NCI-H1092 treated with DMSO at 0.1 percent for 48 hours (cell line): ENCODE results near the gene DRG1.
"Not testable (repeated sequence)": the region's sequence is repeated elsewhere in the genome, so short reads cannot be mapped to it uniquely, and the experiment has no call there.

Experiments used
- DNase-seq: peaks from one replicate; lab custom pipeline; 2025; lab: John Stamatoyannopoulos, UW

The DRG1 gene

GRCh38 chr22:31399211-31400022 lies at the start of gene DRG1:
Gene DRG1 (plus strand): TSS chr22:31399604. CDS start chr22:31399684, 80 bp downstream.
- peak; percentile 96 for DNase-seq

DNA sequence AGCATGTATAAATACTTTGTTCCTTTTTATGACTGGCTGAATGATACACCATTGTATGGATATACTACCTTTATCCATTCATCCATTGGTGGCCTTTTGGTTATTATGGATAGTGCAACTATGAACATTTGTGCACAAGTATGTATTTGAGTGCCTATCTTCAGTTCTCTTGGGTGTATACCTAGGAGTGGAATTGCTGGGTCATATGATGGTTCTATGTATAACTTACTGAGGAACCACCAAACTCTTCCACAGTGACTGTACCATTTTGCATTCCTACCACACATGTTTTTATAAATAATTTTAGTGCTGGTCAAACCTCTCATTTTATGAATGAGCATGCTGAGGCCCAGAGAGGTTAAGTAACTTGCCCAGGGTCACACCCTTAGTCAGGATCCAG lies 49.4 kb upstream of the DRG1 start:
- no peak for DNase-seq

- DNase-seq: peak; percentile 87
These were observed 49.0 kb upstream of the DRG1 start for GRCh38 chr22:31350410-31350863.

- no peak for DNase-seq
These were observed 44.9 kb upstream of the DRG1 start for GRCh38 chr22:31354515-31354914.

GRCh38 chr22:31360029-31360428 lies 39.4 kb upstream of the DRG1 start:
- DNase-seq: no peak

DNA sequence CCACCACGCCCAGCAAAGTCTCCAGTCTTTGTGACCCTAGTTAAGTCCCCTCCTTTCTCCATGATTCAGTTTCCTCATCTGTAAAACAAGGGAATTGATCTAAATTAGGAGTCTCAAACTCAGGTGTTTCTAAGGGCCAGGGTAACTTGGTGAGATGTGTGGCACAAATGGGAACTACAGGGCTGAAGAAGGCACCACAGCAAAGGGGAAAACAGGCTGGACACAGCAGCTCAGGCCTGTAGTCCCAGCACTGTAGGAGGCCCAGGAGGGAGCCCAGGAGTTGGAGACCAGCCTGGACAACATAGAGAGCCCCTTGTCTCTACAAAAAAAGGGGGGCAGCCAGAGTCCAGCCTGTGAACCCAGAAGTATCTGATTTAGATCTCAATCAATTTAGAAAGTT lies 37.7 kb upstream of the DRG1 start:
- DNase-seq: no peak

GRCh38 chr22:31363885-31364465 lies 35.4 kb upstream of the DRG1 start:
- no peak for DNase-seq

- no peak for DNase-seq
These were observed 32.0 kb upstream of the DRG1 start for GRCh38 chr22:31367426-31367825.

GRCh38 chr22:31377612-31378011 lies 21.8 kb upstream of the DRG1 start:
- DNase-seq: no peak

- DNase-seq: no peak
These were observed 21.3 kb upstream of the DRG1 start for GRCh38 chr22:31378123-31378522.

DNA sequence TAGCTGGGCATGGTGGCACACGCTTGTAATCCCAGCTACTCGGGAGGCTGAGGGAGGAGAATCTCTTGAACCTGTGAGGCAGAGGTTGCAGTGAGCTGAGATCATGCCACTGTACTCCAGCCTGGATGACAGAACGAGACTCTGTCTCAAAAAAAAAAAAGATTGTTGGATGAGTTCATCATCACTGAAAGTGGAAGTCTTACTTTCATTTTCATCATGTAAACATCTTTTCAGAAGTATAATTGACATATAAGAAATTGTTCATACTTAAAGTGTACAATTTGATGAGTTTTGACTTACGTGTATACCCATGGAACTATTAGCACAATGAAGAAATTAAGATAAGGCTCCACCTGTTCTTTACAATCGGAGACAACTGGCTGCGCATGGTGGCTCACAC lies 20.8 kb upstream of the DRG1 start:
- not testable (repeated sequence) for DNase-seq

- DNase-seq: no peak
These were observed 5.5 kb upstream of the DRG1 start for GRCh38 chr22:31393893-31394292.

DNA sequence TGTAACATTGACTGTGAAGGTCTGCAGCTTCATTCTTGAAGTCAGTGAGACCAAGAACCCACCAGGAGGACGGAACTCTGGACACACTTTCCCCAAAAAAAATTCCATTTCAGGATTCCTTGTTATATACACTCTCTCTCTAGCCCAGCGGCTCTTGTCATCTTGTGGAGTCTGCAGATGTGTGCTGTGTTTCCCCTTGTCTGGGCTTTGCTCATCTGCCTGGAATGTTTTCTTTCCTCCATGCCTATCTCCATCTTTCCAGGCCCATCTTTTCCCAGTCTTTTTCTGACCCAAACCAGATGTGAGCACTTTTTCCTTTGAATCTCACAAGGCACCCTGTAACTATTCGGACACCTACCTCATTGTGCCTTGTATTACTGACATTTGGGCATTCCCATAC lies 5.1 kb upstream of the DRG1 start:
- no peak for DNase-seq

DNA sequence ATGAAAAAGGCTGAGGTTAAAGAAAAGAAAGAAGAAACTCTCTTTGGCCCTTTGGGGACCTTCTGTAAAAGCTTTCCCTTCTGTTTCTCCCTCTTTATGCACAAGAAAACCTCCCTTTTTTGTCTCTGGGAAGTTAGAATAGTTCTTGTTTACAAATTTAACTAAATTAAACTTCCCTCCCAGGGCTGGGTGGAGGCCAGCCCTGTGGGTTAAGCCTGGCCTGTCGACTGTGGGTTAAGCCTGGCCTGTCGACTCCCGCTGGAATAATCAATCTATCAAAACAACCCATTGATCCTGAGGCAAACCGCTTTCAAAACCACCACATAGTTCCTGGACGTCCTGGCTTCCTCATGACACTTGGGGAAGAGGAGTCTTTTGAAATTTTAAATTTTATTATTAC lies 1.2 kb upstream of the DRG1 start:
- no peak for DNase-seq

DNA sequence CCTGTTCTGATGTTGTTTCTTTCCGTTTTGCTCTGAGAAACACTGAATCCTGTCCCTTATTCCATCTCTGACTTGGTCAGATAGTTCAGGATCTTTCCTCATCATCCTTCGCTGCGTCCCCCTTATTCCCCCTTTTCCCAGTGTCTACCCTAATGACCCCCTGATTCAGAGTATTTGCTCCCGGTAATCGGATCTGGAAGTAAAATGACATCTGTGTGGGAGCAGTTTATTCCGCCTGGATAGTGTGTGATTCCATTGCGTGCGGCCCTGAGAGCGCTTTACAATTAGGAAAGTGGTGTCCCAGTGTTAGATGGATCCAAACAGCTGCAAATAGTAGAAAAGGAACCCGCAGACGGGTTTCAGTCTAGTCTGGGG lies 606 bp downstream of the DRG1 start:
- no peak for DNase-seq

GRCh38 chr22:31402350-31402749 lies 2.9 kb downstream of the DRG1 start:
- not testable (repeated sequence) for DNase-seq

DNA sequence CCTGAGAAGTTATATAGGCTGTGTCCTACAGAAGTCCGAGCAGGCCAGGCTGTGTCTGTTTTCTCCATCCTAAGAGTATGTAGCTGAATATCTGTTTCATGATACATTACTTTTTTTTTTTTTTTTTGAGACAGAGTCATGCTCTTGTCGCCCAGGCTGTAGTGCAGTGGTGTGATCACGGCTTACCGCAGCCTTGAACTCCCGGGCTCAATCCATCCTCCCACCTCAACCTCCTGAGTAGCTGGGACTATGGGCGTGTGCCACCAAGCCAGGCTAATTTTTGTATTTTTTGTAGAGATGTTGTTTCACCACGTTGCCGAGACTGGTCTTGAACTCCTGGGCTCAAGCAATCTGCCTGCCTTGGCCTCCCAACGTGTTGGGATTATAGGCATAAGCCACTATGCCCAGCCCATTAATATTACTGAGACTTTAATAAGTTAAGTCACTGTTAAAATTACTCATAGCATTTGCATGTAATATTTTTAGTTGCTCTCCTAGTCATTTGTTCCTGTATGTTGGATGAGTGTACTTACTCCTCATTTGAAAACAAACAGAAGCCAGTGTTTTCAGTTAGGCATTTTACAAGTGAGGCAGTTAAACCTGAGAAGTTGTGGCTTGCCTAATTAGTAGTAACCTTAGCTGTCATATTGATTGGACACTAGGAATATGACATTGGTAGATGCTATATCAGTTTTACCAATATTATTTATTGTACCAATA lies 26.1 kb downstream of the DRG1 start:
- DNase-seq: no peak

GRCh38 chr22:31431950-31432349 lies 32.5 kb downstream of the DRG1 start:
- no peak for DNase-seq

- DNase-seq: no peak
These were observed 36.7 kb downstream of the DRG1 start for GRCh38 chr22:31436132-31436531.

DNA sequence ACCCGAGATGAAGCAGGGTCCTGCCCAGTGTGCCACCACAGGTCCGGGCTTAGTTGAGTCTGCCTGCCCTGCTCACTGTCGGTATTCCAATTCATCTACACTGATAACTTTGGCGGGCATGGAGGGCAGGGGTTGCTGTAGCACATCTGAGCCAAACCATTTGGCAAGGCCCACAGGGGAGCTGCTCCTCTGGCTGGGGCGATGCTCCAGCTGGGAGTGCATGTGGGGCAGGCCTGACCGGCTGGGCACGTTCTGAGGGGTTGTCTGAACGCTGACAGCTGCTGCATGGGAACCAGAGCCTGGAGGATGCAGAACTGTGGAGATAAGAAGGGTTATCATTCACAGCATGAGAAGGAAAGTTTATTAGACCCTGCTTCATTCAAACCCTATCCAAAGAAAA lies 40.4 kb downstream of the DRG1 start:
- DNase-seq: no peak

- DNase-seq: no peak
These were observed 41.3 kb downstream of the DRG1 start for GRCh38 chr22:31440681-31441080.

DNA sequence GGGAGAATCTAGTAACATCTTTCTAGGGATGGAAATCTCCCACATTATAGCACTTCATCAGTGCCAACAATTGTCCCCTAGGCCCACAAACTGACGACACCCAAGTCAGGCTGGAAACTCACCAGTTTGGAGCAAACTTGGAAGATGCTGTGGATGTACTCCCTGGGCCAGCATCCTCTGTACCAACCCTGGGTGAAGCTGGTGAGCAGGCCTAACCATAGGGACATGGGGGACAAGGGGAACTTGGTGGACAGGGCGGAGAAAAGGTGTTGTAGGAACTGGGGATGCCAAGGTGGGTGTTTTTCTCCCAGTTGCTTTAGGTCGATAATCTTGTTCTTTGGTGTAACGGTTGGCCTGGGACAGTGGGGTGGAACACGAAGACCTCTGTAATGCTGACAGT lies 42.2 kb downstream of the DRG1 start:
- DNase-seq: no peak
